Lung (tissue), 12 donors: ENCODE results near the gene FBRSL1. TPM values are rescaled to one million over a fixed set of nuclear protein-coding genes. Genes with fewer than 3 reads are reported as not detected.

Source experiments
- ATAC-seq: fragments of 200-7000 bp; cut with Tn5 transposase; one replicate; pipeline ENCODE4 v1.9.1; 2020; ENCODE audit warnings: moderate number of reproducible peaks; ENCODE audit not compliant: insufficient read depth, low FRiP score
- DNase-seq, 3 donors: peaks; one replicate each; pipeline ENCODE4 v3.0.0-alpha.2; 2013 to 2017
- H3K27ac ChIP-seq, 2 donors: one replicate each; pipeline ENCODE4 v1.5.1; 2013; ENCODE audit warnings: mild to moderate bottlenecking in 2 of 2, moderate library complexity in 2 of 2, control low read depth in 1 of 2, inconsistent platforms in 1 of 2, low read depth in 1 of 2, low read length in 1 of 2
- H3K27me3 ChIP-seq, 3 donors: one replicate each; pipeline ENCODE4 v1.5.1; 2013; ENCODE audit warnings: low read length in 2 of 3; ENCODE audit not compliant: control insufficient read depth in 3 of 3, insufficient read depth in 3 of 3
- H3K36me3 ChIP-seq, 4 donors: one replicate each; pipeline ENCODE4 v1.5.1; 2013; ENCODE audit warnings: low read length in 4 of 4, mild to moderate bottlenecking in 1 of 4, moderate library complexity in 1 of 4; ENCODE audit not compliant: control insufficient read depth in 4 of 4, insufficient read depth in 4 of 4
- H3K4me1 ChIP-seq, 5 donors: one replicate each; pipeline ENCODE4 v1.5.1; 2013; ENCODE audit warnings: low read length in 5 of 5, mild to moderate bottlenecking in 2 of 5, moderate library complexity in 1 of 5; ENCODE audit not compliant: control insufficient read depth in 5 of 5, insufficient read depth in 5 of 5
- H3K4me3 ChIP-seq: one replicate; pipeline ENCODE4 v1.5.1; 2013; ENCODE audit warnings: mild to moderate bottlenecking, control low read depth, moderate library complexity
- H3K9ac ChIP-seq, 2 donors: one replicate each; pipeline ENCODE4 v1.5.1; 2013; ENCODE audit warnings: low read length in 2 of 2, control low read depth in 1 of 2; ENCODE audit not compliant: insufficient read depth in 1 of 2
- H3K9me3 ChIP-seq, 4 donors: one replicate each; pipeline ENCODE4 v1.5.1; 2013; ENCODE audit warnings: low read length in 3 of 4, mild to moderate bottlenecking in 1 of 4, moderate library complexity in 1 of 4; ENCODE audit not compliant: control insufficient read depth in 4 of 4, insufficient read depth in 3 of 4
- CTCF ChIP-seq: IDR thresholded peaks from 2 replicates; pipeline ENCODE4 v1.5.1; 2012; ENCODE audit warnings: mild to moderate bottlenecking; ENCODE audit errors: control extremely low read depth, extremely low read depth
- WGBS, 2 donors: extraction: QIAGEN DNeasy Blood & Tissue Kit; methylation state at CpG; one replicate each; pipeline ENCODE4 v1.1.7; 2013; 5-methylcytosine and 5-hydroxymethylcytosine counted together
- polyA plus RNA-seq, 2 donors: library from polyadenylated mRNA; stranded (reverse); fragments of 200-250 nt; gene quantifications; one replicate each; pipeline ENCODE4 v1.2.1, GENCODE V29; 2013
- total RNA-seq, 2 donors: library from RNA; depleted of rRNA in 1 of 2; stranded (reverse); fragments of >200 nt in 1 of 2; gene quantifications; one replicate each; pipeline ENCODE4 v1.2.1, GENCODE V29; 2014 to 2021
- donor health status: control.
- donor health status: control.
- donor health status: Bipolar disorder and iron deficiency.
- donor health status: healthy.
- donor health status: DM: yes; HTN: yes; CAD: no.

Gene FBRSL1
- total and polyA plus RNA-seq, 4 donors, result 10.6 to 56.9 (median 22.3) TPM

- no peak for DNase-seq
- Histone ChIP-seq H3K27me3 (no peaks in the 10 kb centered on the region), H3K36me3 (no peaks in the 10 kb centered on the region), H3K9me3 (peaks cover 0 to 2% (median 0%) of the 10 kb centered on the region in 4 donors), H3K4me1 (peaks cover 0 to 3% (median 0%) of the 10 kb centered on the region in 5 donors), H3K9ac (no peak overlapping the region), H3K4me3 (no peak overlapping the region), H3K27ac (no peak overlapping the region)
- 73 to 87% methylated on average over 18 of the region's 18 CpGs for WGBS, 2 donors
- ATAC-seq, result no peak
- no peak for TF ChIP-seq CTCF
Measured at GRCh38 chr12:132476421-132476820, 13.5 kb upstream of the FBRSL1 start.

GRCh38 chr12:132477017-132477702, 12.8 kb upstream of the FBRSL1 start:
- TF ChIP-seq CTCF, result no peak
- ATAC-seq (no peak), DNase-seq (no peak)
- H3K9me3 ChIP-seq, result peaks cover 0 to 2% (median 0%) of the 10 kb centered on the region in 4 donors
- peaks cover 0 to 3% (median 0%) of the 10 kb centered on the region in 5 donors for H3K4me1 ChIP-seq
- no peaks in the 10 kb centered on the region for H3K36me3 ChIP-seq
- H3K27me3 ChIP-seq, result no peaks in the 10 kb centered on the region
- no peak overlapping the region for H3K27ac ChIP-seq
- no peak overlapping the region for H3K4me3 ChIP-seq
- 34 to 64% methylated on average over 13 to 14 of the region's 14 CpGs for WGBS, 2 donors
- no peak overlapping the region for H3K9ac ChIP-seq

GRCh38 chr12:132477703-132478432, 12.1 kb upstream of the FBRSL1 start:
- no peaks in the 10 kb centered on the region for H3K27me3 ChIP-seq
- H3K9me3 ChIP-seq, result peaks cover 0 to 2% (median 0%) of the 10 kb centered on the region in 4 donors
- DNase-seq (no peak), ATAC-seq (no peak)
- H3K36me3 ChIP-seq, result no peaks in the 10 kb centered on the region
- H3K4me3 ChIP-seq, result no peak overlapping the region
- no peak overlapping the region for H3K9ac ChIP-seq
- WGBS, 2 donors, result 74 to 75% methylated on average over 19 of the region's 19 CpGs
- H3K4me1 ChIP-seq, result peaks cover 0 to 3% (median 0%) of the 10 kb centered on the region in 5 donors
- H3K27ac ChIP-seq, result no peak overlapping the region
- TF ChIP-seq CTCF, result no peak
